GM23338 (cell line): Measurements from ENCODE around the gene MSH3. TPM values are rescaled to one million over a fixed set of nuclear protein-coding genes. Genes with fewer than 3 reads are reported as not detected.

Experiments
- ATAC-seq: fragments of 200-7000 bp; cut with Tn5 transposase; 3 replicates; pipeline ENCODE4 v1.9.1; 2020
- DNase-seq: peaks from one replicate; pipeline ENCODE4 v3.0.0-alpha.2; 2015; ENCODE audit warnings: low spot score
- H2AFZ ChIP-seq: fragments of 200-600 bp; sonication (generic); 2 replicates; pipeline ENCODE4 v1.8.0; 2016; ENCODE audit warnings: antibody characterized with exemption, mild to moderate bottlenecking, moderate library complexity
- H3F3A ChIP-seq: fragments of 200-600 bp; sonication (generic); replicated peaks from 2 replicates; pipeline ENCODE4 v1.8.0; 2017; ENCODE audit warnings: antibody characterized with exemption, mixed run types, low read depth
- H3K27ac ChIP-seq: fragments of 200-600 bp; sonication (generic); 2 replicates; pipeline ENCODE4 v1.6.1; 2016; ENCODE audit warnings: low read depth
- H3K27me3 ChIP-seq: fragments of 200-600 bp; sonication (generic); 2 replicates; pipeline ENCODE4 v1.8.0; 2016; ENCODE audit warnings: mild to moderate bottlenecking, mixed run types, moderate library complexity; ENCODE audit not compliant: insufficient read depth
- H3K36me3 ChIP-seq: fragments of 200-600 bp; sonication (generic); 2 replicates; pipeline ENCODE4 v1.8.0; 2016; ENCODE audit warnings: mild to moderate bottlenecking; ENCODE audit not compliant: insufficient read depth
- H3K4me1 ChIP-seq: fragments of 200-600 bp; sonication (generic); 2 replicates; pipeline ENCODE4 v1.8.0; 2016; ENCODE audit warnings: mild to moderate bottlenecking, moderate library complexity; ENCODE audit not compliant: insufficient read depth
- H3K4me2 ChIP-seq: fragments of 200-600 bp; sonication (generic); 2 replicates; pipeline ENCODE4 v1.7.1; 2017; ENCODE audit warnings: mixed run types
- H3K4me3 ChIP-seq: fragments of 200-600 bp; sonication (generic); 2 replicates; pipeline ENCODE4 v1.6.1; 2016; ENCODE audit warnings: mixed run types
- H3K79me2 ChIP-seq: fragments of 200-600 bp; sonication (generic); replicated peaks from 2 replicates; pipeline ENCODE4 v1.8.0; 2017; ENCODE audit warnings: mild to moderate bottlenecking; ENCODE audit not compliant: insufficient read depth
- H3K9me2 ChIP-seq: fragments of 200-600 bp; sonication (generic); 2 replicates; pipeline ENCODE4 v1.8.0; 2017; ENCODE audit not compliant: insufficient read depth
- H4K20me1 ChIP-seq: fragments of 200-600 bp; sonication (generic); replicated peaks from 2 replicates; pipeline ENCODE4 v1.8.0; 2017; ENCODE audit warnings: mild to moderate bottlenecking; ENCODE audit not compliant: insufficient read depth
- H3K27ac Mint-ChIP-seq: 2 replicates; pipeline ENCODE4 v1.8.0; 2020; ENCODE audit warnings: inconsistent platforms, mild to moderate bottlenecking, moderate library complexity, mixed read lengths
- H3K27me3 Mint-ChIP-seq: 3 replicates; pipeline ENCODE4 v1.8.0; 2022; ENCODE audit warnings: low read depth, mild to moderate bottlenecking, moderate library complexity, mixed read lengths, inconsistent platforms; ENCODE audit not compliant: insufficient read depth, poor library complexity
- H3K36me3 Mint-ChIP-seq: 3 replicates; pipeline ENCODE4 v1.8.0; 2021; ENCODE audit warnings: low read depth, mild to moderate bottlenecking, inconsistent platforms, moderate library complexity, mixed read lengths
- H3K4me1 Mint-ChIP-seq: 3 replicates; pipeline ENCODE4 v1.8.0; 2020; ENCODE audit warnings: mild to moderate bottlenecking, inconsistent platforms, mixed read lengths
- H3K4me3 Mint-ChIP-seq: 3 replicates; pipeline ENCODE4 v1.8.0; 2021; ENCODE audit warnings: moderate library complexity, mild to moderate bottlenecking, inconsistent platforms, mixed read lengths
- H3K9me3 Mint-ChIP-seq: 3 replicates; pipeline ENCODE4 v1.8.0; 2020; ENCODE audit warnings: moderate library complexity, mild to moderate bottlenecking, inconsistent platforms, mixed read lengths
- CREB1 ChIP-seq: fragments of 250-450 bp; sonication (Bioruptor Pico); IDR thresholded peaks from 2 replicates; pipeline ENCODE4 v1.5.0; 2020; ENCODE audit warnings: low read depth, mild to moderate bottlenecking, moderate library complexity
- ETS1 ChIP-seq: IDR thresholded peaks from 2 replicates; pipeline ENCODE4 v1.6.1; 2016; ENCODE audit warnings: antibody characterized with exemption
- EZH2 ChIP-seq: fragments of 200-600 bp; sonication (generic); IDR thresholded peaks from one replicate; pipeline ENCODE4 v1.8.0; 2017; ENCODE audit warnings: antibody characterized with exemption, mild to moderate bottlenecking, low read depth; ENCODE audit not compliant: unreplicated experiment
- JUNB ChIP-seq: IDR thresholded peaks from one replicate; pipeline ENCODE4 v1.6.1; 2016; ENCODE audit warnings: antibody characterized with exemption; ENCODE audit not compliant: unreplicated experiment
- REST ChIP-seq: IDR thresholded peaks from one replicate; pipeline ENCODE4 v1.6.1; 2018; ENCODE audit warnings: antibody characterized with exemption; ENCODE audit not compliant: unreplicated experiment
- STAT1 ChIP-seq: IDR thresholded peaks from one replicate; pipeline ENCODE4 v1.6.1; 2016; ENCODE audit warnings: antibody characterized with exemption; ENCODE audit not compliant: unreplicated experiment
- ZNF114 ChIP-seq: fragments of 250-450 bp; sonication (Bioruptor Pico); IDR thresholded peaks from 2 replicates; pipeline ENCODE4 v1.5.0; 2020; ENCODE audit warnings: mild to moderate bottlenecking, moderate library complexity
- ZNF331 ChIP-seq: fragments of 250-450 bp; sonication (Bioruptor Pico); IDR thresholded peaks from 2 replicates; pipeline ENCODE4 v1.5.0; 2020; ENCODE audit warnings: low read depth, mild to moderate bottlenecking, moderate library complexity
- ZNF462 ChIP-seq: fragments of 250-450 bp; sonication (Bioruptor Pico); IDR thresholded peaks from 2 replicates; pipeline ENCODE4 v1.5.0; 2020; ENCODE audit warnings: mild to moderate bottlenecking, moderate library complexity
- polyA plus RNA-seq: library from polyadenylated mRNA; unstranded; fragments of >200 nt; fragmentation: Nextera tagmentation; extraction: Ambion mirVana; gene quantifications from 2 replicates; pipeline ENCODE4 v1.2.1, GENCODE V29; 2016
- total RNA-seq: library from RNA; depleted of rRNA; stranded (reverse); fragments of >200 nt; shearing (Covaris generic); gene quantifications from 2 replicates; pipeline ENCODE4 v1.2.3, GENCODE V29; 2014

Gene MSH3
- total and polyA plus RNA-seq, 2 experiments from 2014 or later = 13.3 to 16.6 TPM

- no peak for TF ChIP-seq ZNF462 (CRISPR knock-in tag)
- no peak for TF ChIP-seq JUNB
- TF ChIP-seq ZNF331 (CRISPR knock-in tag) = no peak
- no peak for TF ChIP-seq ETS1
- TF ChIP-seq CREB1 (CRISPR knock-in tag) = no peak
Observed at GRCh38 chr5:80864109-80864508, 209.7 kb downstream of the MSH3 start (continued).

GRCh38 chr5:80864706-80865435 lies 210.4 kb downstream of the MSH3 start:
- Mint-ChIP-seq H3K27ac (no peak overlapping the region), H3K36me3 (peaks cover 2% of the 10 kb centered on the region; the same call in 1 of the 3 replicates), H3K27me3 (no peaks in the 10 kb centered on the region), H3K9me3 (no peaks in the 10 kb centered on the region), H3K4me3 (no peak overlapping the region), H3K4me1 (peaks cover 16% of the 10 kb centered on the region)
- H3K4me2 ChIP-seq = no peak overlapping the region
- H4K20me1 ChIP-seq = no peaks in the 10 kb centered on the region
- no peaks in the 10 kb centered on the region for H3K79me2 ChIP-seq
- DNase-seq (no peak), ATAC-seq (no peak)
- H3K9me2 ChIP-seq = no peaks in the 10 kb centered on the region
- H3K36me3 ChIP-seq = no peaks in the 10 kb centered on the region
- H3K4me1 ChIP-seq = peaks cover 10% of the 10 kb centered on the region
- no peak overlapping the region for H2AFZ ChIP-seq
- no peaks in the 10 kb centered on the region for H3K27me3 ChIP-seq
- H3K27ac ChIP-seq = no peak overlapping the region
- H3F3A ChIP-seq = no peaks in the 10 kb centered on the region
- no peak overlapping the region for H3K4me3 ChIP-seq
- TF ChIP-seq STAT1 (no peak), CREB1 (CRISPR knock-in tag) (no peak), EZH2 (no peak), REST (no peak), ZNF114 (CRISPR knock-in tag) (no peak)
